Islet of Langerhans (tissue), 1 donor: ENCODE measurements around the gene SDHD.

Source experiments
- FAIRE-seq: peaks from one replicate; lab custom pipeline; 2011; peaks lifted over from hg19 to GRCh38; lab: Jason Lieb, UNC

SDHD gene

DNA sequence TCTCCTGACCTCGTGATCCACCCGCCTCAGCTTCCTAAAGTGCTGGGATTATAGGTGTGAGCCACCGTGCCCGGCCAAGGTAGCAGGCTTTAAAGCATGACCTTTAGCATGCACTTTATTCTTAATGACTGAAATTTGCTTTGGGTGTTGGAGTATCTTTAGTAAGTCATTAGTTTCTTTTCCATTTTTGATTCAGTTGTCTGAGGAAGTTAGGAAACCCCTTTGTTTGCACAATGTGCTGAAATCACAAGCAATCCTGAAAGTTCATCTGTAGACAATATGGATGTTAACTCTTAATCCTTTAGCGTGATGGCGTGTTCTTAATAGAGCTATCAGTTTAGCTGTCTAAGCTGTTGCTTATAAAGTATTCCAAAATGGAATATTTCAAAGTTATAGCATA lies 16.8 kb downstream of the SDHD start:
- no peak for FAIRE-seq

DNA sequence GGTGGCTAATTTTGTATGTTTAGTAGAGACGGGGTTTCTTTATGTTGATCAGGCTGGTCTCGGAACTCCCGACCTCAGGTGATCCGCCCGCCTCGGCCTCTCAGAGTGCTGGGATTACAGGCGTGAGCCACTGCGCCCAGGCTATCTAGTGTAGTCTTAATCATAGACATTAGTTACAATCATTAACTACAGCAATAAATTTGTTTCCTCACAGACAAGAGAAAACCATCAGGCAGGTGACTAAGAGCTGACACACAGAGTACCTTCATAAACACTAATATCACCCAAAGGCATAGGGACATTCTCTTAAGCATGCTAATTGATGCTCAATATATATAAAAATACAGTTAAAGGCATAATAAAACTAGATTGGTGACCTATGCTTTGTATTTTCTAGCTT lies 19.4 kb downstream of the SDHD start:
- no peak for FAIRE-seq

DNA sequence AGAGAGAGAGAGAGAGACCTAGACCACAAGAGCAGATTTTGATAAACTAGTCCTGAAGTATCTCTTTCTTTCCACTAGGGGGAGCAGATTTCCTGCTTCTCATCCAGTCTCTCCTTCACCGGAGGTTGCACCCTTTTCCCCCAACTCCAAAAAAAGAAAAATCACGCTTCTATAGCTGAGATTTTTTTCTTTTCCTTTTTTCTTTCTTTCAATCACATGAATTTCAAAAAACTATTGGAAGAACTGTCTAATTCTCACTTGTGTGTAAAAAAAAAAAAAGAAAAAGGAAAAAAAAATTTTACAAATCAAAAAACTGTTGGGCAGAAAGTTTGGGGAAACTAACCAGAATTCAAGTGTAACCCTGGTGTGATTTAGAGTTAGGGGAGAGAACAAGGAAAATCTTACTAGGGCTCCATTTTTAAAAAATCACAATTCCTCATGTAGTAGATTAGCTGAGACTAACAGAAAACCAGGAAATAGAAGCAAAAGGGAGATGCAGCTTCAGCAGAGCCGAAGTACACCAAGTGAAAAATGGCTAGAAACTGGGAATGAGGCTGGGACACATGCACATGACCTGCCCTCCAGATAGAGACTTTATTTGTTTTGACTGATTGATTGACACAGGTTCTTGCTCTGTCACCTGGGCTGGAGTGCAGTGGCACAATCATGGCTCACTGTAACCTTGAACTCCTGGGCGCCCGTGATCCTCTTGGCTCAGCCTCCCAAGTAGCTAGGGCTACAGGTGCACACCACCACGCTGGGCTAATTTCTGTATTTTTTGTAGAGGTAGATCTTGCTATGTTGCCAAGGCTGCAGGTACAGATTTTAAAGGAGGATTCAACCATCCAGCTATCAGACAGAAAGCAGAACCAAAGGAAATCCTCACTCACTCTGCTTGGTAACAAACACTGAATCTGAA lies 27.1 kb downstream of the SDHD start:
- peak; percentile 27 for FAIRE-seq

DNA sequence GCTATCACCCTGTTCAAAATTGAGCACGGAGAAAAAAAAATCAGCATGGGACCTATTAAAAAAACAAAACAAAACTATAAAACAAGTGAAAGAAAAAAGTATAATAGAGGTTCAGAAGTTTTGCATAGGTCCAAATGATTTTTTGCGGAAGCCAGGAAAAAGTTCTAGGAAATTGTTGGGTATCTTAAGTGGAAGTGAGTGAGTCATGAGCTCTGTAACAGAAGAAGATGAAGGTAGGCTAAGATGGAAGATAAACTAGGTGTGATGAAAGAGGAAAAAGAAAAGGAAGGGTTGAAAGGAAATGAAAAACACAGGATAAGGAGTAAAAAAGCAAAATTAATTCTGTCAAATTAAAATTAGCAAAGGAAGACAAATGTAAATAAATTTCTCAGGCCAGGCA lies 27.8 kb downstream of the SDHD start:
- FAIRE-seq, result no peak

DNA sequence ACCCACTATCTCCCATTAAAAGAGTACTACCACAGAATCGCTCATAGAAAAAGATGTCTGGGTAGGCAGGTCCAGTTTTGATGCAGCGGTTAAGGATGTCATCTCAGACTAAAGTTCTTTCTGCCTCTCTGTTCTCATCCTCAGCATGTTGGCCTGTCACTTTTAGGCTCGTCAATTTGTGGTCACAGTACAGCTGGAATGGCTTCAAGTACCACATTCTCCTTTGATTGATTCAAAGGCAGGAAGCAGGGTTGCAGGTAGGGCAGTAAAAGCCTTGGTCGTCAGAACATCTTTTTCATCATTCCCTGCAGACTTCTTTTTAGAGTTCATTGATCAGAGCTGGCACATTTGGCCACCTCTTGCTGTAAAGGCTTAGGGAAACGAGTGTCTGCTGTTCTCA lies 28.7 kb downstream of the SDHD start:
- no peak for FAIRE-seq

DNA sequence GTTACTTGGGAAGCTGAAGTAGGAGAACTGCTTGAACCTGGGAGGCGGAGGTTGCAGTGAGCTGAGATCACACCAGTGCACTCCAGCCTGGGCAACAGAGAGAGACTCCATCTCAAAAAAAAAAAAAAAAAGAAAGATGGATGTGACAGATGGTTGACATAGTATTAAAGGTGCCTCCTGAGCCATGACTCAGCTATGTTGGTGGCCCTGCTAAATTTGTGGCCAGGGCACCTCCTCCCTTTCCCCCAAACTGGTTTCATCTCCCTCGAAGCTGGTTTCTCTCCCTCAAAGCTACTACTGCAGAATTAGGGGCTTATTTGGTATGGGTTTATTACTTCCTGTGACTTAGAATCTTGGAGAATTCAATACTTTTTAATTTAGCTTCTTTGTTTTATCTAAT lies 31.5 kb downstream of the SDHD start:
- no peak for FAIRE-seq

DNA sequence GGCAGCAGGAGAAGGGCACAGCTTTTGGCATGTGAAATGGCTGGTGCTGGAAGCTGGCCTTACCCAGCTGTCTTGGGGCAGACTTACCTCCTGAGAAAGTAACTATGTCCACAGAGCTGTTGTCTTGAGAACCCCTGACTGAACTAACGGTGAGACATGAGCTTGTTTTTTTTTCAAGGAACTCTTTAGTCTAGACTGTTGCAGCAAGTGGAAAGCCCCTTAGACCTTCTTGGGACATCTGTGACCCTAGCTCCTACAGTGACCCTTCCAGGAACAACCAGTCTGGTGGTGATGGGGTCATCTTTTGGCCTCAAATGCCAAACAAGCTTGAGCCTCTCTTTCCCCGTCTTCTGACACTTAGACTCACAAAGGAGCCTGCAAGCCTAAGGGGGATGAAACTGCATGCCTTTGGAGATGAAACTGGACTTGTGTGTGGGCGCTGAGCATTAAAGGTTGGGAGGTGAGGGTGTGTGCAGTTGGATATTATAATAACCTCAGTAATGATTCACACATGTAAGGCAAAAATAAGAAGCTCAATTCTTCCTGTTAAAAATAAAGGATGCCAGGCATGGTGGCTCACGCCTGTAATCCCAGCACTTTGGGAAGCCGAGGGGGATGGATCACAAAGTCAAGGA lies 35.4 kb downstream of the SDHD start:
- no peak for FAIRE-seq

DNA sequence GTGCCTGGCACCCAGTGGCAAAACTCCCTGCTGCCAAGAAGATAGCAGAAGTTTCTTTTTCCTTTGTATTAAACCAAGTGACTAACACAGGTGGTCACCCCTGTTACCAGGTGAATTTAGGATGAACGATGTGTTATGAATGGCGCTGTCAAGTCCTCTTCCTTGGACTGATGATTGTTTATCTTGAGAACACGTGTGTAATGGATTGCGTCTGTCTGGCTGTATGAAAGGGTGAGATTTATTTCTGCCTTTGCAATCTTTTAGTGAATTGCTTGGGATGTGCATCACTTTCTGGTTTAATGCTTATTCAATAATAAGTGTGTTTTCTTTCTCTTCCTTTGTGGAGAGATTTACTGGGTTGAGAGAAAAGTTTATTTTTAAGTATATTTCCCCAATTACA lies 36.5 kb downstream of the SDHD start:
- FAIRE-seq, result no peak

DNA sequence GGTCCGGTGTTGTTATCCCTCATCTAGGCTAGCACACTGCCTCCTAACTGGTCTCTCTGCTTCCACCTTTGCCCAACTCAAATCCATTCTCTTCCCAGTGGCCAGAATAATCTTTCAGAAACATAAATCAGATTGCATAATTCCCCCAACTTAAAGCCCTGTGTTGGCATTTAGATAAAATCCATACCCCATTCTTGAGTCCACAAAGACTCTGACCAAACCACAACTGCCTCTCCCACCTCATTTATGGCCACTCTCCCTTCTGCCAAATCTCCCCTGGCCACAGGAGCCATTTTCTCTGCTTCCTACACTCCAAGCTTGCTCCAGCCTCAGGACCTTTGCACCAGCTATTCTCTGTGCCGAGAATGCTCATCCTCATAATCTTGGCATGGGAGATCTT lies 40.4 kb downstream of the SDHD start:
- no peak for FAIRE-seq

DNA sequence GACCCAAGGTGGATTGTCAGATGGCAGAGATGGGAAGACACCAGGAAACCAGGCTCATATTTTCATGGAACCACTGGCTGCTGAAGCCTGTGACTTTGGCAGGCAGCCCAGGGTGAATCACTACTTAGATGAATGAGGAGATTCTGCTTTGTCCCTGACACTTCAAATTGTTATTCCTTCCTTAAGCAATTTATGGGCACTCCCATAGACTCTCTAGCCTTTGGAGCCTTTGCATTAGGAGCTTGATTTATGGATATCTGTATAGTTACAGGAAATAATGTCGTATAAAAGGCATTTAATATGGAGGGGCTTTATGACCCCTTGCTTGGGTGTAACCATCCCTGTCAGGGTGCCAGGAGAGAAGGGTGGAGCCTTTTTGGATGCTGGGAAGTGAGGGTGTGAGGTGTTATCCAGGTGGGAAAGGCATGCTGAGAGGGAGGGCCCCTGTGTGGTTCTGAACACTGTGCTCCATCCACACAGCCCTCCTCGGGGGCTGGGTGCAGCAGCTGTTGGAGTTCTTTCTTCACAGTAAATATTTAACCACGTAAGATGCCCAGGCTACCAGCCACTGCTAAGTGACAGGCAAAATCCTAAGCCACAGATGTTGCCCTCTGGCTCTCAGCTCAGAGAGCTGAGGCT lies 41.9 kb downstream of the SDHD start:
- FAIRE-seq, result peak; percentile 41

DNA sequence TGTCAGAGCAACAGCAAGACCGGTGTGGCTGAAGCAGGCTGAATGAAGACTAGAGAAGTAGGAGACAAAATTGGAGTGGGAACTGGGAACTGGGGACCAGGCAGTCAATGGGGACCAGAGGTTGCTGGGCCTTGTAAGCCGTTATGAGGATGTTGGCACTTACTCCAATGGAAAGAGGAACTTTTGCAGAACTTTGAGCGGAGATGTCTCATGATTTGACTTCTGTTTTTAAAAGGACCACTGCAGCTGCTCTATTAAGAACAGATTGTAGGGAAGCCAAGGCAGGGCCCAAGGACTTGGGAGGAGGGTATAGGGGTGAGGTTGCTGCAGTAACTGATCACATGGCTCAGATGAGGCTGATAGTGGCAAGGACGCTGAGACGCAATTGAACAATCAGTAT lies 43.0 kb downstream of the SDHD start:
- no peak for FAIRE-seq

DNA sequence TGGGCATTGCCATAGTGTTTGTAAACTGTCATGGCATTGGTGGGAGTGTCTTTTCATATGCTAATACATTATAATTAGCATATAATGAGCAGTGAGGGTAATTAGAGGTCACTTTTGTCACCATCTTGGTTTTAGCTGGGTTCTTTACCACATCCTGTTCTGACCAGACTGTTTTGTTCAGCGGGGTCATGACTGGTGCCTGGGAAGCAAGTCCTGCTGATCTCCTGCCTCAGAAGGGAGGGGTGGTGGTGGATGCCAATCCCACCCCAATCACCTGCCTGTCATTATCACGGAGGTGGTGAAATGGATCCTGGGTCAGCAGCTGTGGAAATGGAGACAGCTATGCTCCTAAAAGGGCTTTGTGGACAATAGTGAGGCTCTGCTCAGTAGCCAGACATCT lies 46.1 kb downstream of the SDHD start:
- no peak for FAIRE-seq

DNA sequence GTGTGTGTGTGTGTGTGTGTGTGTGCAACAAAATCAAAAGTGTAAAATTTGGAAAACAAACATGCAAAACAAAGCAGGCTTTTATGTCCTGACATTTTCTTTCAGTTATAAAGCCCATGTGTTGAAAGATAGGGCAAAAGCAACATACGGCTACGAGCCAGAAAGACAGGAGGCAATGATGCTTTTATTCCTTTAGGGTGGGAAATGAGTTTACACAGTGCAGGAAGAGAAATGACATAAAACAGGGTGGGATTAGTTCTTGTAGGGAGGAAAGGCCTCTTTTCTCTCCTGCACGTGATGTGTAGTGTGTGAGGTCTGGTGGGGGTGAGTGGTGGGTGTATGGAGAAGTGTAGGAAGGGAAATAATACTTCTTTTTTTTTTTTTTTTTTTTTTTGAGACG lies 47.8 kb downstream of the SDHD start:
- no peak for FAIRE-seq

DNA sequence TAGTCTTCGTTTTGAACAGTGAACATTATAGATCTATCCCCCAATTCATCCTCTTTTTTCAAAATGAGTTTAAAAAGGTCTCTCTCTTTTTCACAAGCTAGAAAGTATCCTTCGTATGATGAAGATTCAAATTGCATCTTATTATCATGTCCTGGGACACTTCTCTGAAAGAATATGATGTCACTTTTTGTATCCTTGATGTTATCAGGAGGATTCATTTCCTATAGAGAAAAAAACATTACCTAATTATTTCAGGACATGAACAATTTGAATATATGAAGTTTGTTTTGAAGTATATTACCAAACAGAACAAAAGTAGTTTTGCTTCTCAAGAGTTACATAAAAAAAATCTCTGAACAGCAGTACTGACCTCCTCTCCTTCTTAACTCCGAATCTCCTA lies 56.9 kb downstream of the SDHD start:
- FAIRE-seq, result no peak
